ENCODE measurements around the gene MTHFR. TPM values are rescaled to one million over a fixed set of nuclear protein-coding genes. Genes with fewer than 3 reads are reported as not detected.

Gene MTHFR
- total RNA-seq, 1 experiment from 2014 or later: 27.8 TPM

DNA sequence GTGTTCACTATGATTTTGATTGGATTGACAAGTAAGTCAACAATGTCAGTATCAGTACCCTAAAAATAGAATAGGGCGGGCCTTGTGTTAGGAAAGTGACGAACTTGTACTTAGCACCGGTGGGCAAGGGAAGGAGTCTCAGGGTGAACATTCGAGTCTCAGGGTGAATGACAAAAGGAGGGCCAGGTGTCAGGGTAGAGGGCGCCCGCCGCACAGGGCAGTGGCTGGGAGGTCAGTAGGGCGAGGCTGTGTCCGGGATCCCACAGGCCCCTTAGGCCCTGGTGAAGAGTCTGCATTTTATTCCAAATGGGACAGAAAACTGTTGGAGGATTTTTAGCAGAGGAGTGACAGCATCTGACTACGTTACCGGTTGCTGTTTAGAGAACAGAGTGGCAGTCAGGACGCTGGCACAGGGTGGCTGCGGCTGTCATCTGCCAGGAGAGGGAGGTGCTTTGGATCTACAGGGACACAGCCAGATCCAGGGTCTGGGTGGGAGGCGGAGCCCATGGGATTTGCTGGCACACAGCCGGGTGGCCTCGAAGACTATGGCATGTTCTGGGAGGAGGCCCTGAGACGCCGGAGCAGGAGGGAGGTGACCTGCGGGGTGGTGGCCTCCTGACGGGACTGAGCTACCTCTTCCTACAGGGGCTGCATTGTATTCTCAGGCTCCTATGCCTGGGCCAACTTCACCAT lies 58.8 kb downstream of the MTHFR start:
- intact Hi-C loops (cut with micrococcal nuclease; ENCODE audit: unreplicated experiment): no loop called here
- Mint-ChIP-seq H3K36me3 (ENCODE audit: insufficient read depth, unreplicated experiment) (no peaks in the 10 kb centered on the region), H3K27ac (ENCODE audit: unreplicated experiment) (no peak overlapping the region), H3K9me3 (ENCODE audit: unreplicated experiment) (no peaks in the 10 kb centered on the region), H3K27me3 (ENCODE audit: insufficient read depth, unreplicated experiment) (no peaks in the 10 kb centered on the region), H3K4me3 (ENCODE audit: unreplicated experiment) (no peak overlapping the region), H3K4me1 (ENCODE audit: low read depth, unreplicated experiment) (peaks cover 7% of the 10 kb centered on the region)
- H3K27me3 ChIP-seq (replicated peaks; ENCODE audit: control insufficient read depth, insufficient read depth, low read length): no peaks in the 10 kb centered on the region
- no peaks in the 10 kb centered on the region for H3K9me3 ChIP-seq
- H3K4me3 ChIP-seq (ENCODE audit: low read depth, low read length): no peak overlapping the region
- no peak for DNase-seq
- BruUV-seq (replicated peaks): no TSS peak
- ChIA-PET CTCF (no interaction called here), POLR2A (no interaction called here)
- H3K4me1 ChIP-seq: no peaks in the 10 kb centered on the region
- no peaks in the 10 kb centered on the region for H3K36me3 ChIP-seq (ENCODE audit: control insufficient read depth, insufficient read depth, low read length)
- TF ChIP-seq CTCF (IDR thresholded peaks at IDR 0.05; ENCODE audit: insufficient read depth in 1 of 2, low read depth in 1 of 2, low read length in 1 of 2, severe bottlenecking in 1 of 2, unreplicated experiment in 1 of 2): no peak

GRCh38 chr1:11746092-11746491 lies 59.7 kb downstream of the MTHFR start:
- DNase-seq: no peak
- intact Hi-C loops (cut with micrococcal nuclease; ENCODE audit: unreplicated experiment): no loop called here
- Histone ChIP-seq H3K27me3 (replicated peaks; ENCODE audit: control insufficient read depth, insufficient read depth, low read length) (no peaks in the 10 kb centered on the region), H3K36me3 (ENCODE audit: control insufficient read depth, insufficient read depth, low read length) (no peaks in the 10 kb centered on the region), H3K4me1 (no peaks in the 10 kb centered on the region), H3K4me3 (ENCODE audit: low read depth, low read length) (no peak overlapping the region), H3K9me3 (no peaks in the 10 kb centered on the region)
- no peak overlapping the region for H3K27ac Mint-ChIP-seq (ENCODE audit: unreplicated experiment)
- no peaks in the 10 kb centered on the region for H3K27me3 Mint-ChIP-seq (ENCODE audit: insufficient read depth, unreplicated experiment)
- no peaks in the 10 kb centered on the region for H3K36me3 Mint-ChIP-seq (ENCODE audit: insufficient read depth, unreplicated experiment)
- no TSS peak for BruUV-seq (replicated peaks)
- ChIA-PET POLR2A (no interaction called here), CTCF (no interaction called here)
- TF ChIP-seq CTCF (IDR thresholded peaks at IDR 0.05; ENCODE audit: insufficient read depth in 1 of 2, low read depth in 1 of 2, low read length in 1 of 2, severe bottlenecking in 1 of 2, unreplicated experiment in 1 of 2): no peak
- peaks cover 7% of the 10 kb centered on the region for H3K4me1 Mint-ChIP-seq (ENCODE audit: low read depth, unreplicated experiment)
- H3K9me3 Mint-ChIP-seq (ENCODE audit: unreplicated experiment): no peaks in the 10 kb centered on the region
- no peak overlapping the region for H3K4me3 Mint-ChIP-seq (ENCODE audit: unreplicated experiment)

- Mint-ChIP-seq H3K9me3 (ENCODE audit: unreplicated experiment) (no peaks in the 10 kb centered on the region), H3K27me3 (ENCODE audit: insufficient read depth, unreplicated experiment) (no peaks in the 10 kb centered on the region)
- DNase-seq: no peak
Measured at GRCh38 chr1:11744287-11744686, 61.5 kb downstream of the MTHFR start.

More at GRCh38 chr1:11744287-11744686, 61.5 kb downstream of the MTHFR start:
- intact Hi-C loops (cut with micrococcal nuclease; ENCODE audit: unreplicated experiment): no loop called here
- ChIA-PET CTCF (no interaction called here), POLR2A (no interaction called here)
- H3K27ac Mint-ChIP-seq (ENCODE audit: unreplicated experiment): no peak overlapping the region
- no peaks in the 10 kb centered on the region for H3K27me3 ChIP-seq (replicated peaks; ENCODE audit: control insufficient read depth, insufficient read depth, low read length)
- H3K4me1 ChIP-seq: no peaks in the 10 kb centered on the region
- H3K4me3 ChIP-seq (ENCODE audit: low read depth, low read length): no peak overlapping the region
- H3K36me3 Mint-ChIP-seq (ENCODE audit: insufficient read depth, unreplicated experiment): no peaks in the 10 kb centered on the region
- no peaks in the 10 kb centered on the region for H3K9me3 ChIP-seq
- TF ChIP-seq CTCF (IDR thresholded peaks at IDR 0.05; ENCODE audit: insufficient read depth in 1 of 2, low read depth in 1 of 2, low read length in 1 of 2, severe bottlenecking in 1 of 2, unreplicated experiment in 1 of 2): no peak
- no peak overlapping the region for H3K4me3 Mint-ChIP-seq (ENCODE audit: unreplicated experiment)
- H3K36me3 ChIP-seq (ENCODE audit: control insufficient read depth, insufficient read depth, low read length): no peaks in the 10 kb centered on the region
- peaks cover 6% of the 10 kb centered on the region for H3K4me1 Mint-ChIP-seq (ENCODE audit: low read depth, unreplicated experiment)
- no TSS peak for BruUV-seq (replicated peaks)

Measured in Caco-2 (cell line).